Measurements from ENCODE around the gene LRRC56. TPM values are rescaled to one million over a fixed set of nuclear protein-coding genes. Genes with fewer than 3 reads are reported as not detected.

The LRRC56 gene
- total RNA-seq, 2 experiments from 2014 or later, result 1.9 to 2.2 TPM

Small RNA genes within 50 kb of the gene (microRNA-seq; reads per million reads assigned to microRNA genes)
- gene MIR210, result 1,989 reads per million, percentile 86 among the genes with 10 or more reads in this experiment

Other genes with a start within 250 kb of the LRRC56 start
- gene PGGHG, start 248.4 kb upstream of the LRRC56 start, total RNA-seq, result 100 to 1,000 TPM; 487 to 541 TPM
- not detected for gene IFITM5, start 238.0 kb upstream of the LRRC56 start, total RNA-seq
- 1,000 to 10,000 TPM; 2,197 to 2,304 TPM for gene IFITM2, start 229.7 kb upstream of the LRRC56 start, total RNA-seq
- gene IFITM1, start 223.5 kb upstream of the LRRC56 start, total RNA-seq, result 1,000 to 10,000 TPM; 1,265 to 1,278 TPM
- gene IFITM3, start 216.7 kb upstream of the LRRC56 start, total RNA-seq, result 100 to 1,000 TPM; 174 to 182 TPM
- under 1 TPM; 0.26 to 0.52 TPM for gene B4GALNT4, start 168.0 kb upstream of the LRRC56 start, total RNA-seq
- under 1 TPM in 1 of 2 experiments, not detected in 1; 0.13 TPM for gene PKP3, start 143.3 kb upstream of the LRRC56 start, total RNA-seq
- 100 to 1,000 TPM; 160 to 168 TPM for gene SIGIRR, start 122.5 kb upstream of the LRRC56 start, total RNA-seq
- gene ANO9, start 95.5 kb upstream of the LRRC56 start, total RNA-seq, result 10 to 100 TPM; 72.6 to 78.9 TPM
- gene PTDSS2, start 87.2 kb upstream of the LRRC56 start, total RNA-seq, result 10 to 100 TPM; 24.6 to 26.1 TPM
- gene RNH1, start 30.3 kb upstream of the LRRC56 start, total RNA-seq, result 100 to 1,000 TPM; 104 to 105 TPM
- gene HRAS, start 2.0 kb upstream of the LRRC56 start, total RNA-seq, result 10 to 100 TPM; 58.7 to 68.9 TPM
- gene LMNTD2, start 23.2 kb downstream of the LRRC56 start, total RNA-seq, result under 1 TPM; 0.34 to 0.81 TPM
- 10 to 100 TPM; 32.2 to 36.1 TPM for gene RASSF7, start 23.4 kb downstream of the LRRC56 start, total RNA-seq
- gene PHRF1, start 38.9 kb downstream of the LRRC56 start, total RNA-seq, result 10 to 100 TPM; 53.7 to 58.1 TPM
- 100 to 1,000 TPM; 120 to 136 TPM for gene IRF7, start 78.4 kb downstream of the LRRC56 start, total RNA-seq
- gene CDHR5, start 87.4 kb downstream of the LRRC56 start, total RNA-seq, result not detected
- not detected for gene SCT, start 89.7 kb downstream of the LRRC56 start, total RNA-seq
- gene DRD4, start 99.7 kb downstream of the LRRC56 start, total RNA-seq, result under 1 TPM; 0.42 to 0.76 TPM
- gene DEAF1, start 157.7 kb downstream of the LRRC56 start, total RNA-seq, result 10 to 100 TPM; 34.1 to 36.7 TPM
- gene TMEM80, start 158.3 kb downstream of the LRRC56 start, total RNA-seq, result 10 to 100 TPM; 27.1 to 29.8 TPM
- 10 to 100 TPM; 13.9 to 15.0 TPM for gene EPS8L2, start 168.7 kb downstream of the LRRC56 start, total RNA-seq
- 100 to 1,000 TPM; 278 to 289 TPM for gene TALDO1, start 209.9 kb downstream of the LRRC56 start, total RNA-seq
- 10 to 100 TPM; 52.1 to 63.2 TPM for gene GATD1, start 240.0 kb downstream of the LRRC56 start, total RNA-seq